A549 (cell line): Measurements from ENCODE around the gene CAV3.

Experiments used
- BHLHE40 ChIP-seq: IDR thresholded peaks from 2 replicates; pipeline ENCODE4 v1.6.1; 2012; ENCODE audit warnings: low read depth, low read length, inconsistent platforms
- CTCF ChIP-seq: fragments of >200 bp; sonication (Bioruptor Twin); formaldehyde crosslinking; IDR thresholded peaks from 3 replicates; pipeline ENCODE4 v1.5.1; 2016
- EHMT2 ChIP-seq: fragments of 200-600 bp; sonication (generic); IDR thresholded peaks from 2 replicates; pipeline ENCODE4 v1.6.1; 2016; ENCODE audit warnings: antibody characterized with exemption, low read depth, mild to moderate bottlenecking, moderate library complexity
- MAFK ChIP-seq: fragments of 450-650 bp; IDR thresholded peaks from 2 replicates; pipeline ENCODE4 v1.6.1; 2014; ENCODE audit not compliant: partially characterized antibody
- MYC ChIP-seq: IDR thresholded peaks from 2 replicates; pipeline ENCODE4 v1.6.1; 2012; ENCODE audit warnings: mild to moderate bottlenecking, inconsistent platforms, low read length, improper control_type of control experiment, borderline replicate concordance
- POLR2A ChIP-seq: IDR thresholded peaks from 2 replicates; pipeline ENCODE4 v1.6.1; 2012; ENCODE audit warnings: mild to moderate bottlenecking, low read length

GRCh38 chr3:8767256-8767666, 33.7 kb downstream of the CAV3 start:
- TF ChIP-seq MAFK (no peak), CTCF (no peak), MYC (no peak), BHLHE40 (no peak), EHMT2 (no peak), POLR2A (no peak)
